Erythroblast (primary cell): Measurements from ENCODE around the gene CDKN2A.

ENCODE experiments used
- GATA1 ChIP-seq: IDR thresholded peaks from 2 replicates; pipeline ENCODE4 v1.6.1; 2011; ENCODE audit warnings: low read depth, mild to moderate bottlenecking, control low read depth, low read length, moderate library complexity
- POLR2A ChIP-seq: IDR thresholded peaks from 2 replicates; pipeline ENCODE4 v1.6.1; 2011; ENCODE audit warnings: mild to moderate bottlenecking, low read length

DNA sequence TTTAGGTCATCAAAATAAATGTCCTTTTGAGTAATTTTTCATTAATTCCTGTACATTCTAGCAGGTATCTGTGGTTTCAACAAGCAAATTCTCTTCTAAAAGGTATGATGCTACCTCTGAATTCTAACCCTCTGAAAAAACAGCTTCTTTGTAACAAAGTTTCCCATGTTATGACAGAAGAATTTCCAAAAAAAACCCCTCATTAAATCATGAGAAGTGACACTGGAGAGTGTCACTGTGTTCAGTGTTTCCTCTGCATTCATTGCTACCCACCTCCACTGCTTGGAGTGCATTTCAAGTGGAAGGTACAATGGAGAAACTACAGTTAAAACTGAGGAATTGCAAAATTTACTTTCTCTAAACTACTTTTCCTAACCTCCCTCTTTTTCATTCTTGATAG, 10.1 kb downstream of the CDKN2A start:
- TF ChIP-seq POLR2A (no peak), GATA1 (no peak)
